A204.1 (cell line): Measurements from ENCODE around the gene DYDC1.
A peak's percentile ranks its signal among the peaks of the same experiment; 100 is the strongest.
"Not testable (repeated sequence)": the region's sequence is repeated elsewhere in the genome, so short reads cannot be mapped to it uniquely, and the experiment has no call there.

Experiments
- FAIRE-seq: peaks from 2 replicates; lab custom pipeline; 2012; peaks lifted over from hg19 to GRCh38; lab: Jason Lieb, UNC

The DYDC1 gene

GRCh38 chr10:80356563-80356988 is at the start of gene DYDC1, which contains the start of gene DYDC2:
Gene DYDC1 (minus strand): TSS chr10:80356755. CDS start chr10:80352601, 4,154 bp downstream.
Gene DYDC2 (plus strand): TSS chr10:80356781. CDS start chr10:80362444, 5,663 bp downstream.
- no peak for FAIRE-seq

- FAIRE-seq, result no peak
Measured at GRCh38 chr10:80406204-80406603, 49.6 kb upstream of the DYDC1 start.

DNA sequence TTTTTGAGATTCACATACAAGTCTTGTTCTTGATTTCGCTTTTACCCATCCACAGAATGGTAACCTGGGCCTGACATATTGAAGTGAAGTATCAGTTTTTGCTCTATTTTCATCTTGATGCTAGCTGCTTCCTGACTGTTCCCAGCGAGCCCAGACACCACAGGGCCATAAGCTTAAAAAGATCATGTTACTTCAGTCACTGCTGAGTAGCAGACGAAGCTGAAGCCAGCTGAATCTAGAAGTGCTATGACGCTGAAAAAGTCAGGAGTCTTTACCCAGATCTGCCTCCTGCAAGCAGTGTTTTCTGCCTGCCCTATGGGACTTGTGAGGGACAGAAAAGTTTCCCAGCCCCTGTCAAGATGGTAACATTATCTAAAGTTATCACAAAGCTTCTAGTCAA is 49.1 kb upstream of the DYDC1 start:
- FAIRE-seq, result no peak

- FAIRE-seq, result no peak
Measured at GRCh38 chr10:80405035-80405434, 48.5 kb upstream of the DYDC1 start.

GRCh38 chr10:80400136-80400804 is 43.7 kb upstream of the DYDC1 start:
- FAIRE-seq, result no peak

DNA sequence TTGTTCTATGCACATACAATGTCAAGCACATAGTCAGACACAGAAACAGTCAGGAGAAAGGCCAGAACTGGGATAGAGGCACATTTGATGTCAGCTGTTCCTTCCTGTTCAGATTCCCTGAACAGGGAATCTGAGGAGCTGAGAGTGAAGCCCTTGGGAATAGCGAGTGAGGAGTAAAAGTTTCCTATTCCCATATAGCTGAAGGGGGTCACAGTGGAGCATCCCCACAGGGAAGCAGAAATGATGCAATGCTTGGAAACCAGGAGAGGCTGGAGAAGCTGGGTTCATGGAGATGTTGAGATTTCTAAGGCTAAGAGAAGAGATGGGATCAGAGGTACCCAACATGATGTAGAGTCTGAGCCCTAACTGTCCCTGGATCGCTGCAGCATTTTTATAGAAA is 40.5 kb upstream of the DYDC1 start:
- FAIRE-seq, result no peak

DNA sequence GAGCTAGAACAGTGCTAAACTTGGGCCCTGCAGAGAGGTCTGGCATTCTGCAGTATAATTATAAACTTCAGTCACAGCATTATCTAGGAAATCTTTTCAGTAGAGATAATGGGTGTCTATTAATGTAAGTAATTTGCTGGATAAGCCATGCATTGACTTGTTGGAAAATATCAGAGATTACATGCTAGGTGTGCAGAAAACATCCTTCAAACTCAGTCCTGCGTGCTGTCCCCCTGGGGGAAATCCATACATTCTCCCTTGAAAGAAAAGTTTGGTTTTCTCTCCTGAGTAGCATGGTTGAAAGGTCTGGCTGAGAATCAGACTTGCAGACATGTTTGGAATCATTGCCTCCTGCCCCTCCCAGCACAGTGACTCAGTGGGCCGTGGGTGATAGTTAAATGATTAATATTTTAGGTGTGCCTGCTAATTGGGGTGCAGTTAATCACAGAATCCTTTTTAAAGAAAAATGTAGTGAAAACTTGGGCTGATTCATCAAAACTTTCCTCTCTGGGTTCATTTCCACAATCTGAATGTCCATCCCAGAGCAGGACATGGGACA is 37.9 kb upstream of the DYDC1 start:
- FAIRE-seq, result no peak

DNA sequence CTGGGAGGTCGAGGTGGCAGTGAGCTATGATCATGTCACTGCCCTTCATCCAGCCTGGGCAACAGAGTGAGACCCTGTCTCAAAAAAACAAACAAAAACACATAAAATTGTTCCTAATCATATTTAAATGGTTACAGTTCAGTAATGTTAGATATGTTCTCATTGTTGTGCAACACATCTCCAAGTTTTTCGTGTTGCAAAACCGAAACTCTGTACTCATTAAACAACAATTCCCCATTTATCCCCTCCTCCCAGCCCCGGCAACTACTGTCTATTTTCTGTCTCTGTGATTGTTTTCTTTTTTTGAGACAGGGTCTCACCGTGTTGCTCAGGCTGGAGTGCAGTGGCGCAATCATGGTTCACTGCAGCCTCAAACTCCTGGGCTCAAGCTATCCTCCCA is 35.7 kb upstream of the DYDC1 start:
- no peak for FAIRE-seq

DNA sequence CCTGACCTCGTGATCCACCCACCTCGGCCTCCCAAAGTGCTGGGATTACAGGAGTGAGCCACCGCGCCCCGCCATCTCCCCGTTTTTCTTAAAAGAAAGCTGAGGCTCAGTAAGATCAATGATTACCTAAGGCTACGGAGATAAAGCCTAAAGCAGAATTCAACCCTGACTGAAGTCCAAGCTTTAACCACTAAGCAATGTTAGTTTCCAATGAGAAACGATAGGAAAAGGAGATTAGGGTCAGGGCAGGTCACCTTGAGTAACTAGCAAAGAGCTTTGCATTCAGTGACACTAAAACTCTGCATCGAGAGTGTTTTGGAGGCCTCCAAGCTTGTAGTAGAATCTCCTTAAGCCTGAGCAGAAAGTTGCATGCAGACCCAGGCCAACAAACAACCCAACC is 34.2 kb upstream of the DYDC1 start:
- FAIRE-seq, result no peak

GRCh38 chr10:80382989-80383388 is 26.4 kb upstream of the DYDC1 start:
- peak; percentile 71 for FAIRE-seq

- FAIRE-seq, result no peak
Measured at GRCh38 chr10:80380185-80380584, 23.6 kb upstream of the DYDC1 start.

DNA sequence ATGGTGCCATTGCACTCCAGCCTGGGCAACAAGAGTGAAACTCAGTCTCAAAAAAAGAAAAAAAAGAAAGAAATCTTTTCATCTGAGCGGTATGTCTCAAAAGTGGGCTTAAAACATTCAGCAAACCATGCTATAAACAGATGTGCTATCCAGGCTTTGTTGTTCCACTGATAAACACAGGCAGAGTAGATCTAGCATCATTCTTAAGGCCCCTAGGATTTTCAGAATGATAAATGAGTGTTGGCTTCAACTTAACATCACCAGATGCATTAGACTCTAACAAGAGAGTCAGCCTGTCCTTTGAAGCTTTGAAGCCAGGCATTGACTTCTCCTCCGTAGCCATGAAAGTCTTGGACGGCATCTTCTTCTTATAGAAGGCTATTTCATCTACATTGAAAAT is 23.1 kb upstream of the DYDC1 start:
- FAIRE-seq, result no peak

DNA sequence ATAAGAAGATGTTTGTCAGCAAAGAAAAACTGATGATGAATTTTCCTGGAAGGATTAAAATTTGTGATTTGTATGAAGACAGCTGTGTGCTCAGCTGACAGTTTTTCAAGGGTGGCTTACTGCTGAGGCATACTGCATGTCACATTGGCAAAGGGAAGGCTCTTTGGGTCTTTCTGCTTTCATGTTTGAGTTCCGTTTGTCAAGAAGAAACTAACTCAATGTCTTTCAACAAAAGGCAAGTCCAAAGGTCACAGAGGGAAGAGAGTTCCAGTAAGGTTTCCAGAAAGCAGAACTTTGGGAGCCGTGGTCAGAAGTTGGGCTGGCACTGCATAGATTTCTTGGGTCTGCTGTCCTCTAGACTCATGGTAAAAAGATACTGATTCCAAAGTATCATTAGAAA is 16.9 kb upstream of the DYDC1 start:
- FAIRE-seq, result no peak

DNA sequence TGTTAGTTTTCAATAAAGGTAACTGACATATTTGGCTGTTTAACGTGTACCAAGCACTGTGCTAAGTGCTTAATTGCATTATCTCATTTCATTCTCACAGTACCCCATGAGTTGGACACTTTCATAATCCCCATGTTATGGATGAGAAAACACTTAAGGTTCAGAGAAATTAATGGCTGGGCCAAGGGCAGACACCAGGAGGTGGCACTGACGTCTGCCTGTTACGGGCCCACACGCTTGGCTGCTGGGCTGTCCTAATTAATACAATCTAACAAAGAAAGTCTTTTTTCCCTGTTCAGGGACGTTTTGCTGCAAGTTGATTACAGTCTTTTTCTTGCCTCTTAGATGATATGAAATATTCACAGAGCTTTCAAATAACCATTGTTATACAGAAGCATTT is 16.1 kb upstream of the DYDC1 start:
- FAIRE-seq, result no peak

DNA sequence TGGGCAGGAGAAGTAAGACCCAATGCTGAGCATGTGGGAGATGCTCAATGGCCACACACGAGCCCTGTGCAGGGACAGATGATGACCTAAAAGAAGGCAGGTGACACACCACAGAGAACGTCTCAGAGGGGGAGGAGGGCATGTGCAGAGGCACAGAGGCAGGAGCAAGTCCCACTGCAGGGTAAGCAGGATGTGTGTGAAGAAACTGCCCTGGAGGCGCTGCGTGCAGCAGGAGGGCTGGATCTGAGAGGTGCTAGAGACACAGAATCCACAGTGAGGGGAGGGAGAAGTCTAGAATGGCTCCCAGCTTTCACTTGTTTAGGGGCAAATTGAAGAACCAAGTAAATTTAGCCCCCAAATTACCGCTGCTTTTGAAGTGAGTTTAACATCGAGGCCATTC is 14.9 kb upstream of the DYDC1 start:
- no peak for FAIRE-seq

- FAIRE-seq, result no peak
Measured at GRCh38 chr10:80365510-80365909, 9.0 kb upstream of the DYDC1 start.

DNA sequence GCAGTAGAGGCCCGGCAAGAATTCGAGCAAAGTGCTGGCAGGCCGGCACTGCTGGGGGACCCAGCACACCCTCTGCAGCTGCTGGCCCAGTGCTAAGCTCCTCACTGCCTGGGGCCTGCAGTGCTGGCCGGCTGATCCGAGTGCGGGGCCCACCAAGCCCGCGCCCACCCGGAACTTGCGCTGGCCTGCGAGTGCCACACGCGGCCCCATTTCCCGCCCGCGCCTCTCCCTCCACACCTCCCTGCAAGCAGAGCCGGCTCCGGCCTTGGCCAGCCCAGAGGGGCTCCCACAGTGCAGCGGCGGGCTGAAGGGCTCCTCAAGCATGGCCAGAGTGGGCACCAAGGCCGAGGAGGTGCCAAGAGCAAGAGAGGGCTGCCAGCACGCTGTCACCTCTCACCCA is 3.1 kb upstream of the DYDC1 start:
- FAIRE-seq, result no peak

DNA sequence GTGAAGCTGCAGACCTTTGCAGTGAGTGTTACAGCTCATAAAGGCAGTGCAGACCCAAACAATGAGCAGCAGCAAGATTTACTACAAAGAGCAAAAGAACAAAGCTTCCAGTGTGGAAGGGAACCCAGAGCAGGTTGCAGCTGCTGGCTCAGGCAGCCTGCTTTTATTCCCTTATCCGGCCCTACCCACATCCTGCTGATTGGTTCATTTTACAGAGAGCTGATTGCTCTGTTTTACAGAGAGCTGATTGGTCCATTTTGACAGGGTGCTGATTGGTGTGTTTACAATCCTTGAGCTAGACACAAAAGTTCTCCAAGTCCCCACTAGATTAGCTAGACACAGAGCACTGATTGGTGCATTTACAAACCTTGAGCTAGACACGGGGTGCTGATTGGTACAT is 2.4 kb upstream of the DYDC1 start:
- not testable (repeated sequence) for FAIRE-seq

GRCh38 chr10:80357851-80358125 is 1.2 kb upstream of the DYDC1 start:
- no peak for FAIRE-seq

GRCh38 chr10:80356989-80357850 is 665 bp upstream of the DYDC1 start:
- FAIRE-seq, result no peak

DNA sequence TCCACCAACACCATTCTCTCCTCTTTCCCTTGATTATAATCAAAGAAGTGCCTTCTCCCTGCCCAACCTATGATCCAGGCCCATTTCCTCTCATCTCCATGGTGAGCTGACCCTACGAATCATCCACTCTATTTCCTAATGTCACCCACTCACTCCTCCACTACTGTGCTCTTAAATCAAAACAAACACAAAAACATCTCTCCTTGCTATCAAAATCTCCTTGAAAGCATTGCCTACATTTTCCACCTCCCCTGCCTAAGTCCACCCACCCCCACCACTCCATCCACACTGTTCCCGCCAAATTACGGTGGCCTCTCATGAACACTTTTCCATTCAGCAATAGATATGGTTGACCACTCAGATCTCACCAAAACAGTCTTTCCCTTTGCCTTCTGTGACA is 5.3 kb downstream of the DYDC1 start:
- no peak for FAIRE-seq

DNA sequence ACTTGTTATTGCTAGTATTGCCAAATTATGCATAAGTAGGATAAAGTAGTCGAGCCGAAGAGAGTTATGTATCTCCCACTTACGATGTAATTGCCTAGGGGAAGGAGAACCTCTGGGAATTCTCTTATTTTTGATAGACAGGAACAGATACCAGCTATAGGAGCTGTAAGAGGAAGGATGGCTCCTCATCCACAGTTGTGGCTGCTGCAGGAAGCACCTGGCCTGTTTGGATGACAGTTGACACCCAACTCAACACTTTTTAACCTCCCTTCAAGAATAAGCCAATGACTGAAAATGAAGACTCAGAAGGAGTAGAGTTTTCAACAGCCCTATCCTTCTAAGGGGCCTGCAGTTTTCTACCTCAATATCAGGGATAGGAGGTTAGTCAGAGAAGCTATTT is 6.3 kb downstream of the DYDC1 start:
- FAIRE-seq, result no peak

DNA sequence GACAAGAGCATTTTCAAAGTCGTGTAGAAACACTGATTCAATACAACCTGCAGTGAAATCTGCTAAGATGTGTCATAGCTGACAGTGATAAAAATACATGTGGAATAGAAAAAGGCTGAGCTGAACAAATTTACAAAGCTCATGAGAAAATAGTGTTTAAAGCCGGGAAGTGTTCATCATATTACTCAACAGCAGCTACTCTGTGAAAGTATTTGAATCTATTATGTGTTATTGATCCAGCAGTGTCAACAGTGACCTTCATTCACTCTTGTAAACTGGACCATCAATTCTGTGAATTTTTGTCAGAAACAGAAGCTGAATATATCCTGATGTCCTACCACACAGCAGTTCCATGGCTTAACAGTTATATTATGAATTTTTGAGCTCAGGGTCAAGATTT is 11.6 kb downstream of the DYDC1 start:
- no peak for FAIRE-seq

- no peak for FAIRE-seq
Measured at GRCh38 chr10:80344276-80344675, 12.3 kb downstream of the DYDC1 start.
